GM08714 (cell line): ENCODE results near the gene CTLA4.

ENCODE experiments used
- H3K4me3 ChIP-seq: fragments of 200-500 bp; sonication (Bioruptor generic); 2 replicates; pipeline ENCODE4 v1.5.1; 2014; ENCODE audit warnings: mild to moderate bottlenecking, low read length, inconsistent platforms
- ZNF274 ChIP-seq: IDR thresholded peaks from 2 replicates; pipeline ENCODE4 v1.6.1; 2012; ENCODE audit warnings: mild to moderate bottlenecking, low read depth, low read length

CTLA4 gene

DNA sequence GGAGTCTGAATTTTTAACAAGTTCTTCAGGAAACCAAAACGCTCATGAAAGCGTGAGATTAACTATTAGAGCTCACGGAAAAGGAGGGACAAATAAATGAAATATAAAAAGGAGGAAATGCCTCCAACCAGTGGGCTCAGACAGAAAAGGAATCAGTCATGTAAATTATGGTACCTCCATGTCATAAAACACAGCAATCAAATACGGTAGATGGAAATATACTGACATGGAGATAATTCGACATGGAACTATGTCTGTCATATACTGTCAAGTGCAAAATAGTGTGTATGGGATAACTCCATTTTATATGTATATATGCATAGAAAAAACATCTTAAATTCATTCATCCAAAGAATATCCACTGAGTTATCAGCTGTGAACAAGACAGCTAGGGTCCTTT is 25.9 kb upstream of the CTLA4 start:
- TF ChIP-seq ZNF274, result no peak

DNA sequence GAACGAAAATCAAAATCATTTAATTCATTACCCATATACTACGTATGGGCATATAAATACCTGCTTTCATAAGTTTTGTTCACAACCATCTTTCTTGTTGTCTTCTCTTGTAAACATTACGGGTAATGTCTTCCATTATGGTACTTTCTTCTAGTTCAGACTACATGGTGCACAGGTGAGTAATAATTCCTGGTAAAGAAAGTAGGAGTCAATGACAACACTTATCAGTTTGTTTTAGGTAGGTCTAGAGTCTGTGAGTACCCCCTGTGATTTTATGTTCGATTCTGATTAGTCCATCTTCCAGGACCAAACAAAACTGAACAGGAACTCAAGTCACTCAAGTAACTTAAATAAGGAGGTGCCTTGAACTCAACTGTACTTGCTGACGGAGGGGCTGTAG is 25.2 kb upstream of the CTLA4 start:
- no peak for TF ChIP-seq ZNF274
- no peak overlapping the region for H3K4me3 ChIP-seq

More for the DNA sequence above, 25.9 kb upstream of the CTLA4 start:
- H3K4me3 ChIP-seq, result no peak overlapping the region

DNA sequence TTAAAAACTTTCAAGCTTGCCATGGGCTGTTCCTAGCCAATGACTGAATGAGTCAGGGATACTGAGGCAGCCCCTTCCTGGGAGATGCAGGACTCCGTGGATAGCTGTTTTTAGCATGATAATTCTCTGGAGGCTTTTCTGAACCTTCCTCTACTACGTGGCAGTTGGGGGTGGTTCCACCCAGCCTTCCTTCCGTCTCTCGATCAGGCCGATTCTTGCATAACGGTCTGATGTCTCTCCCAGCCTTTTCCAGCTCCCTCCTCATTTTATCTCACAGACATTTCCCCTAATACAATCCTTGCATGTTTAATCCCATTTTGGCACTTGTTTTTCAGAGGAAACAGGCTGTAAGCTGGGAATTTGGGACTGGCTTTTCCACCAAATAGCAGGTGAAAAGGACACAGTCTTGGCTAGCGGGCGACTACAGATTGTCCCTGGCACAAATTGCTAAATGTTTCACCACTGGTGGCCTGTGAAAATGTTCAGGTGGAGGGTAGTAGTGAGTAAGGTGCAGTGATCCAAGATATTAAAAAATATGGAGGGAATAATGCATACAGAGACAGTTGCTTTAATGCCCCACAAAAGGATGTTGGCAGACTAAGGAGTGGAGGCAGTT is 21.0 kb upstream of the CTLA4 start:
- H3K4me3 ChIP-seq, result no peak overlapping the region
- no peak for TF ChIP-seq ZNF274

DNA sequence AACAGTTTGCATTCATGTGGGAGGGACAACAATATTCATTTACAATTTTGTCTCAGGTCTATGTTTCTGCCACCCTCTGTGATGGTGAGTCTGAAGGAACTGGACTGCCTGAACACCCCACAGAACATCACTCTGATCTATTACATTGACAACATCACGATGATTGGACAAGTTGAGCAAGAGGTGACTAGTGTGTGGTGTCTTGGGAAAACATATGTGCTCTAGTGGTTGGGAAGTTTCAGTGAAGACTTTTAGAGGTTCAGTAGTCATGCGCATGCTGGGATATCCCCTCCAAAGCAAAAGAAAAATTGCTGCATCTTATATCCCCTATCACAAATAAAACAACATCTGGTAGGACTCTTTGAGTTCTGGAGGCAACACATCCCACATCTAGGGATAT is 18.6 kb upstream of the CTLA4 start:
- H3K4me3 ChIP-seq, result no peak overlapping the region
- no peak for TF ChIP-seq ZNF274

DNA sequence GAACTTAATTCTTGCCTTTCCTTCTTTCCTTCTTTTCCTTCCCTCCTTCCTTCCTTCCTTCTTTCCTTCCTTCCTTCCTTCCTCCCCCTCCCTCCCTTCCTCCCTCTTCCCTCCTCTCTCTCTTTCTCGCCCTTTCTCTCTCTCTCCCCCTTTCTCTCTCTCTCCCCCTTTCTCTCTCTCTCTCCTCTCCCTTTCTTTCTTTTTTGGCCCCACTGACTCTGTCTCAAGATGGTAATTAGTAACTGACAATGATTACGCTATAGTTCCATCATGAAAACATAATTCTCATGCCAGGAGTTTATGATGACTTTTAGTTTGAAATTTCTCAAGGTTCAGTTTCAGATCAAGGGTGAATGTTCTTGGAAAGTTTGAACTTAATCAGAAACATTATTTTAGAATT is 14.8 kb upstream of the CTLA4 start:
- H3K4me3 ChIP-seq, result no peak overlapping the region
- no peak for TF ChIP-seq ZNF274

DNA sequence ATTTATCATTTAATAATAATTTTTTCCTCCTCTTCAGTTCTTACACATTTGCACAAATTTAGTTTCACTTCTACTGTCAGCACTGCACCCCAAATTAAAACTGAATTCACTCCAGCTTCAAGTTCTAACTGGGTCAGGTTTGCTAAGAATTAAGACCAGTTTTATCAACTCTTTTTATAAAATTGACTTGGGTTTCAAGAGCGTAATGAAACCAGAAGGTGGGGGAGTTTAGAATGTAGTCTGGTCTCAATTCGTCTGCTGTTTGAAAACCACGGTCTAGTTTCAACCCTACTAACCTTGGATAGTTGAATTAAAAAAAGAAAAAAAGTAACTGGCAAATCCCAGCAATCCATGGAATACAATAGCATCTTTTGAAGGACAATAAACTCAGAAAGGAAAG is 14.3 kb upstream of the CTLA4 start:
- no peak for TF ChIP-seq ZNF274
- no peak overlapping the region for H3K4me3 ChIP-seq

DNA sequence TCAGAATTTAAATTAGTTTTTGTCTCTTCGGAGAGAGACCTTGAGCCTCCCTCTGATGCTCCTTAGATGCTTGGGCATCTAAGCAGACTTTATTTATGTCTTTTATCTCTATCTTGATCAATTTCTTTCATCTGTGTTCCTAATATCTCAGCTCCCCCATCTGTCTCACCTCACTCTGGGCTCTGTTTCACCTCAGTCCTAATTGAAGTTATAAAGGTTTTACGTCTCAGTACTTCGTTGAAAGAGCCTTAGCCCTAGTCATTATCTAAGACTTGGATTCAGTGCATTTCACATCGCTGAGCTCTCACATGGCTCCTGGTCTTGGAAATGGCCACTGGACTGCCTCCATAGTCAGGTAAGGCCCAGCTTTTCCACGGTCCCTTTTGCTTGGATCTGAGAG is 13.8 kb upstream of the CTLA4 start:
- no peak for TF ChIP-seq ZNF274
- no peak overlapping the region for H3K4me3 ChIP-seq

DNA sequence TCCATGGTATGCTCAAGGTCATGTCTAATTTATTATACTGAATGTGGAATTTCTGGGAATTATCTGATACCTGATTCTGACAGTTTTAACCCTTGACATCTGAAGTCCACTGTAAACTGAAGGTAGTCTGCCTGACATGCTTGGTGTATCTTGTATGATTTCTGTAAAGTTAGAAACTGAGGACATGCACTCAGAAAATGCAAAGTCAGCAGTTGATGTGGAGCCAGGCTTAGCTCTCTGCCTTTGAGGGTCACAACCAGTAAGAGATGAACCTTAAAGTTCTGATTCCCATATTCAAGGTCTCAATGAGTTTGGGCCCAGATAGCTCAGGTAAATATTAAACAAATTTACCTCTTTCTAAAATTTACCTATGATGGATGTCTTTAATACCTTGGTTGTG is 12.3 kb upstream of the CTLA4 start:
- TF ChIP-seq ZNF274, result no peak
- H3K4me3 ChIP-seq, result no peak overlapping the region

DNA sequence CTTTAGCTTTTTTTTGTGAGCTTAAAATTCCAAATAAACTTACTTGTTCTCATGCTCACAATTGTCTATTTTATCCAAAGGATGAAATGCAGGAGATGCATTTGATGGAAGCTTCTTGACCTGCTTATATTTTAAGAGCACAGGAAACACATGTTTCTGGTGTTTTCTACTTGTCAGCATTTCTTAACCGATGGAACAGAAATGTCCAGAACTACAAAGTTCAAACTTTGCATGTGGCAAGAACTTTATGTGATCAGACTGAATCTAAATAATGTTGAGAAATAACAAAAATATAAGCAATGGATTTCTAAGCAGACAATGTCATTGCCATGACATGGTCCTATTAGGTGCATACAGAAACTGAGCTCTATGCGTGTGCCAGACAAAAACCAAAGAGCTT is 9.9 kb upstream of the CTLA4 start:
- TF ChIP-seq ZNF274, result no peak
- H3K4me3 ChIP-seq, result no peak overlapping the region

DNA sequence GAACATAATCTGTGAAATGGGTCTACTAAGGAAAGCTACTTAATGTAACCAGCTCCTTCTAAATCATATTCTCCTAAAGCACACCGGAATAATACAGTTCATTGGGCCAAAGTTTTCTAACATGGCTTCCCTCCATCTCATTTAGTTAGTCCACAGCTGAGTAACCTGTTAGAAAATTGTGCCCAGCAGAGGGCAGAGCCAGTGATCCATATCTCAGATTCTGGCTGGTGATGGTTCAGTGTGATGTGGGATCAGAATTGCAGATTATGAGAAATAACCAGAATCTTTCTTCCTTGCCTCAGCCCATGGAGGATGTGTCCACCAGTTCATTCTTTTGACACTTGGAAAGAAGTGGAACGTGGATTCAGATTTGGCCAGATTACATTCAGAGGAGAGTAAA is 9.4 kb upstream of the CTLA4 start:
- no peak for TF ChIP-seq ZNF274

DNA sequence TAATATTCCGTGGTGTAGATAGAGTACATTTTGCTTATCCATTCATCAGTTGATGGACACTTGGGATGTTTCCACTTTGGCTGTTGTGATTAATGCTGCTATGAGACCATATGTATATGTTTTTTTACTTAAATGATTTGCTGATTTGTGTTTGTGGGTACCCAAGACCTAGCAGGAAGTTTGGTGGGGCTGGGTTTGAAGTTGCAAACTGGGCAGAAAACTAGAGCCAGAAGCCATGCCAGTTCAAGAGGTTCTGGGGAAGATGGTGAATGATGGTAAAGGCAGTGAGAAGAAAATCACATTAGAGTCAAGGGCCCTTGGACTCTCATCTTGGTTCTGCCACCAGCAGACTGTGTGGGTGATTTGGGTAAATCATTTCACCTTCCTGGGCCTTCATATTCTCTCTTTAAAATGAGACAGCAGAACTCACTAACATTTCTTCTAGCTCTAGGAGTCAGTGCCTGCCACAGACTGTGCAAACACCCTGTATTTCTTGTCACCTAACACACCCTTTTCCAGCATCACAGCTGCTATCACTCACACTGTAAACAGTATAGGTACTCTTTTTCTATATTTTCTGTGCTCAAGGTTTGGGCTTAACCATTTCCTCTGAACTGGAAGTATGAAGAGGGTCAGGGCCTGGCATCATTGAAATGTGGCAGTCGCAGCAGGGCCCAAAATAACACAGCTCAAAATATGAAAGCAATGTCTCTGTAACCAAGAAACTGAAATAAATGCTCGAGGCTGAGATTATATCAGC is 8.4 kb upstream of the CTLA4 start:
- TF ChIP-seq ZNF274, result no peak
- no peak overlapping the region for H3K4me3 ChIP-seq

More for the DNA sequence above, 9.4 kb upstream of the CTLA4 start:
- H3K4me3 ChIP-seq, result no peak overlapping the region

DNA sequence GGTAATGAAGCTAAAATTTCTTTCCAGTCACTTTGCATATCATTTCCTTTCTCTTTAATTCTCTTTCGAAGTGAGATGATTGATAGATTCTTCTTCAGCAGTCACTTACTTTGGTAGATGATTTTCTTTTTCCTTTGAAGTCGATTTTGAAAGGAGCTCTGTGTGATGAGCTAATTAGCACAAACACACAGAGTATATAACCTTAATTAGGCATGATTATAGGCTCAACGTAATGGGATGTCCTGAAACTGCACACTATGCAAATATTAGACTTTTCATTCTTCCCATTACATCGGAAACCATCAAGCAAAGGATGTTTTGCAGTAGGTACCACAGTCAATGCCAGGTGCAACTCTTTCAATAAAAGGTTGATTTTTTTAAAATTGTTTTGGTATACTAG is 6.4 kb upstream of the CTLA4 start:
- H3K4me3 ChIP-seq, result no peak overlapping the region
- no peak for TF ChIP-seq ZNF274

DNA sequence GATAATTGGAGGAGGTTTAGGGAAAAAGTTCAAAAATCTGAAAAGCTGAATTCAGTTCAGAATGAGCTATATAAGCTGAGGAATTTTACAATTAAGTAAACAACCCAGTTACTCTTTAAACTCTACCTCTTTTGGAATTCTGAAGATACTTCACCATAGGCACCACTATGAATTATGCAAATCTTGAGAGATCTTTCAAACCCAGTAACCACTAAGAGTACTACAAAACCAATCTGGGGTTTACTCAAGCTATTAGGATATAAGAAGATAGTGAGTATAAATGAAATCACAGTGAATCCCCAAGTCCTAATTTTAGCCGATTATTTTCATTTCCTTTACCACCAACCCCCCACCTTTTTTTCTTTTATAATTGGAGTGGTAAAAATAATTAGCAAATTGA is 6.0 kb upstream of the CTLA4 start:
- no peak for TF ChIP-seq ZNF274
- H3K4me3 ChIP-seq, result no peak overlapping the region

DNA sequence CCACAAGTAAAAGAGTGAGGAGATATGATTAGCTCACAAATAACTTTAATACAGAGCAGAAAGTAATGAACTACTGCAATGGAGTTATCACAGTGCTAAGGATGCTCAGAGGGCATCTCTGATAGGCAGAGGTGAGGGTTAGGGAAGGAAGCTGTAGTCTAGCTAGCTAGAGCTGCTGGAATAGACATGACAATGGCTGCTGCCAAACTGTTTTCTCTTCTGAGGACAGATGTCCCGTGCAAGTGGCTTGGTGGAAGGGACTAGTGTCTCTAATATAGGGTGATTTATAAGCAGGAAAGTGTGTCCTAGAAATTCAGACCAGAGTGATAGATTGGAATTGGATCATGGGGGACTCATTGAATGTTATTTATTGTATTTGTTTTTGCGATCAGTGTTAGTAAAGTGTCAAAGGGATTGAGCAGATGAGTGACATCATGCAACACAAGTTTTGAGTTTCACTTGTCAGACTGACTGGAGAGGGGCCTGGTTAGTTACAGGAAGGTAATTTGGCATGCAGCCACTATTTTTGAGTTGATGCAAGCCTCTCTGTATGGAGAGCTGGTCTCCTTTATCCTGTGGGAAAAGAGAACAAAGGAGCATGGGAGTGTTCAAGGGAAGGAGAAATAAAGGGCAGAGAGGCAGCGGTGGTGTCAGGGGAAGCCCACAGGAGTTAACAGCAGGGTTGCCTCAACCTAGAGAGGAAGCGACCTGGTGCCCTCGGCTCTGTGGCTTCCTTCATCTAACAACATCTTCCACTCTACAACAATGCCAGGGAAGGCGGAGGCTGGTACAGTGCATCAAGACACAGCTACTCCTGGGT is 1.9 kb downstream of the CTLA4 start:
- H3K4me3 ChIP-seq, result no peak overlapping the region
- no peak for TF ChIP-seq ZNF274

DNA sequence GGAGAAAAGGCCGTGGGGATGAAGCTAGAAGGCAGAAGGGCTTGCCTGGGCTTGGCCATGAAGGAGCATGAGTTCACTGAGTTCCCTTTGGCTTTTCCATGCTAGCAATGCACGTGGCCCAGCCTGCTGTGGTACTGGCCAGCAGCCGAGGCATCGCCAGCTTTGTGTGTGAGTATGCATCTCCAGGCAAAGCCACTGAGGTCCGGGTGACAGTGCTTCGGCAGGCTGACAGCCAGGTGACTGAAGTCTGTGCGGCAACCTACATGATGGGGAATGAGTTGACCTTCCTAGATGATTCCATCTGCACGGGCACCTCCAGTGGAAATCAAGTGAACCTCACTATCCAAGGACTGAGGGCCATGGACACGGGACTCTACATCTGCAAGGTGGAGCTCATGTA is 2.9 kb downstream of the CTLA4 start:
- H3K4me3 ChIP-seq, result no peak overlapping the region
- TF ChIP-seq ZNF274, result no peak
